ENCODE data around the gene IRF1.

- TF ChIP-seq GATA1 (IDR thresholded peaks at IDR 0.05; ENCODE audit: low read depth, low read length) (no peak), POLR2A (IDR thresholded peaks at IDR 0.05; ENCODE audit: low read length) (no peak)
Measured at GRCh38 chr5:132484391-132484725, 6.2 kb downstream of the IRF1 start.

Data from erythroblast (primary cell).